ENCODE measurements around the gene WWOX.

DNA sequence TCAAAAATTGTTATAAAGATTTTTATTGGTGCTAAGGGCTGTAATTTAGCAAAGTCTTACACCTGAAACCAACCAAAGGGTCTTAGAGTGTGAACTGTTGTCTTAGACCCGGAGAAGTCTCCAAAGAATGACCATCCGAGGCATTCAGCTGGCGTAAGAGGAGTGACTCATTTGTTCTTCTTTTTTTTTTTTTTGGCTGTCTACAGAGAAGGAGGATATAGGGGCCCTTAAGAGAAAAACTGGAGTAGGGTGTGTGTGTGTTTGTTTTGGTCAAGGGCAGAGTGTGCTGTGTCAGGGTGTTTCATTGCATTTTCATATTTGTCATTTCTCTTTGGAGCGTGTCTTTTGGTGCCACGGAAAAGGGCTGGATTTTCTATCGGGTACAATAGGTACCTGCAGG, 508.0 kb downstream of the WWOX start:
- TF ChIP-seq POLR2A (IDR thresholded peaks at IDR 0.05), result no peak
- no peak for TF ChIP-seq CTCF (IDR thresholded peaks at IDR 0.05)
- no peak for TF ChIP-seq POLR2AphosphoS5 (IDR thresholded peaks at IDR 0.05)
